Measurements from ENCODE around the gene SLC35C1.
A peak's percentile ranks its signal among the peaks of the same experiment; 100 is the strongest.
"Not testable (repeated sequence)": the region's sequence is repeated elsewhere in the genome, so short reads cannot be mapped to it uniquely, and the experiment has no call there.

SLC35C1 gene

GRCh38 chr11:45786272-45786671 lies 18.7 kb upstream of the SLC35C1 start:
- DNase-seq, result no peak

DNA sequence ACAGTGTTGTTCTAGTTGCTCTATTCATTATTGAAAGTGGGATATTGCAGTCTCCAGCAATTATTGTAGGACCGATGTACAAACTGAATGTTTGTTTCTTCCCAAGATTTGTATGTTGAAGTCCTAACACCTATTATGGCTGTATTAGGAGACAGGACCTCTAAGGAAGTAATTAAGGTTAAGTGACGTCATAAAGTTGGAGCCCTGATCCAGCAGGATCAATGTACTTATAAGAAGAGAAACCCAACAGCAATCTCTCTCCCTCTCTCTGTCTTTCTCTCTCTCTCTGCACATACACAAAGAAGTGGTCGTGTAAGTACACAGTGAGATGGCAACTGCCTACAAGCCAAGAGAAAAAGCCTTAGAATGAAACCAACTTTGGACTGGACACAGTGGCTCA lies 16.1 kb upstream of the SLC35C1 start:
- no peak for DNase-seq

DNA sequence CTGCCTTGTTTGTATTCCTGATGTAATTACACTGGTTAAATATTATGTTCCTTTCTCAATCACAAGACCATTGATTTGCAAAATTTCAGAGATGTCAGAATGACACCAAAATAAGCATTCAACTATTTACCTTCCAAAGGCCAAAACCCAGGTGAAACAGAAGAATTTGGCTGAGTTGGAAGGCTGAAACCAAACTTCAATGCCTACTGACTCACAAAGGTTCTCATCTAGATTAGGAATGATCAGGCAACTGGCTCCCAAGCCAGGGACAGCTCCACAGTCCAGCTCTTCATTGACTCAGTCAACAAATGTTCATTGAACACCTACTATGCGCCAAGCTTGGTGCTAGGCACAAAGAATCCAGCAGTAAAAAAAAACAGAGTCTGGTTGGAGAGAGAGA lies 13.4 kb upstream of the SLC35C1 start:
- DNase-seq, result no peak

- DNase-seq, result no peak
Observed at GRCh38 chr11:45794169-45794568, 10.8 kb upstream of the SLC35C1 start.

- no peak for DNase-seq
Observed at GRCh38 chr11:45795379-45795778, 9.6 kb upstream of the SLC35C1 start.

DNA sequence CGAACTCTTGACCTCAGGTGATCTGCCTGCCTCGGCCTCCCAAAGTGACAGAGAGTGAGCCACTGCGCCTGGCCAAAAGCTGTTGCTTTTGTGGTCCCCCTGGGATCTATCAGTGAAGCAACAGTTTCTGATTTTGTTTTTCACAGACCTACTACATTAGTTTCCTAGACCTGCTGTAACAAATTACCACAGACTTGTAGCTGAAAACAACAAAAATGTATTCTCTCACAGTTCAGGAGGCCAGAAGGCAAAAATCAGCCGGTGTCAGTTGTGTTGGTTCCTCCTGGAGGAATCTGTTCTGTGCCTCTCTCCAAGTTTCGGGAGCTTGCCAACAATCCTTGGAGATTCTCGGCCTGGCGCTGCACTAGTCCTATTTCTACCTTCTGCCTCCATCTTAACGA lies 8.5 kb upstream of the SLC35C1 start:
- DNase-seq, result no peak

DNA sequence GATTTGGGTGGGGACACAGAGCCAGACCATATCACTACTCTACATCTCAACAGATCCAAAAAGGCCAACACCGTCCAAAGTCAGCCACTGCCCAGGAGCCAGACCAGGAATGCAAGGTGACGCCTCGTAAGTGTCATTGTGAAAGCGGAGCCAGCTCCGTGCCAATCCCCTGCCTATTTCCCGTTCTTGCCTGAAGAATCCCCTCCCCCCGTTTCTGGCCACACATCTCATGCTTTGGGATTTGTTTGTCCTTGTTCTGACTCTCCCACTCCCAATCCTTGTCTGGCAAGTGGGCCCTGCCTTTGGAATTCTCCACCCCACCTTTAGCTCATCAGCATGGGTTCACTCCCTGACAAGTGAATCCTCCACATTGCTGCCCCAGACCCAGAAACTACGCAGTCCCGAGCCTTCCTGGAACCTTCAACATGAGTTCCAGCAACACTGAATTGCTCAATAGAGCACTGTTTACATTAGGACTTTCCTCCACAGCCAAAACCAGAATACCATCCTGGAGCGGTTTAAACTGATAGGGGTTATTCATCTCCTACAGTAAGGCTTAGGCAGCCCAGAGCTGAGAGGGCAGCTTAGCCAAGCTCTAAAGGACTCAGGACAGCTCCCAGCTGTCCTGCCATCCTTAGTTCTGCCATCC lies 6.0 kb upstream of the SLC35C1 start:
- DNase-seq, result peak in 1 of 51 donors; percentile 64

- DNase-seq, result no peak
Observed at GRCh38 chr11:45799562-45799961, 5.4 kb upstream of the SLC35C1 start.

GRCh38 chr11:45800261-45800660 lies 4.7 kb upstream of the SLC35C1 start:
- DNase-seq, result no peak

- no peak for DNase-seq
Observed at GRCh38 chr11:45801723-45802315, 3.1 kb upstream of the SLC35C1 start.

GRCh38 chr11:45802531-45803317 lies 2.2 kb upstream of the SLC35C1 start:
- DNase-seq, result no peak

DNA sequence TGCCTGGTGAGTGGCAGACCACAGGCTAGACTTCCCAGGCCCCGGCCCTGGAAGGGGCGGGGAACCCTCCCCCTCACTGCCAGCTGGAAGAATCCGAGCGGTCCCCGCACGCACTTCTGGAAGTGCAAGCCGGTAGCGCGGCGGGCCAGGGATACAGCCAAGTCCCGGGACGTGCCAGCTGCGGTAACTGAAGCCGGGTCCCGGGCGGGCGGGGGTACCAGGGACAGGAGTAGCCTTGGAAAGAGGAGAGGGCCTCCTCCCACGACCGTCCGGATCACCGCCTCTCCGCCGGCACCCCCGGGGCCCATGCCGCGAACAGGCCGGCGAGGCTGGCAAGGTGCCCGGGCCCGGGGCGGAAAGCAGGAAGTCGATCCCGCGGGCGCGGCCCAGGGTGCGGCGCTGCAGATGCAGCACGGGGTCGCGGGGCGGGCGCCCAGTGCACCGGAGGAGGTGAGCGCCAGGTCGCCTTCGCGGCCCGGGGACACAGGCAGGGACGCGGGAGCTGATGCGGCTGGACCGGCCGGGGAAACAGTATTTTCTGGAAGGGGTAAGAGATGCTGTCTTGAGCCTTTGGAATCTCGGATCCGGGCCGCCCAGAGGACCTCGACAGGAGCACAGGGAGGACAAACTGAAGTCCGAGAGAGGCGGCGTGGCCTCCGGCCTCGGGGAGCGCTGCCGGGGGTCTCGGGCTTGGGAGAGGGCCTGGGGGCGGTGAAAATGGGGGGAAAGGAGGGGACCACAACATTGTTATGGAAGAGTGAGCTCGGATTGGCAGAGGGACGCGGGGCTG lies 783 bp upstream of the SLC35C1 start:
- DNase-seq, result peak in 48 of 51 donors; percentile 18 to 78 (median 44)

DNA sequence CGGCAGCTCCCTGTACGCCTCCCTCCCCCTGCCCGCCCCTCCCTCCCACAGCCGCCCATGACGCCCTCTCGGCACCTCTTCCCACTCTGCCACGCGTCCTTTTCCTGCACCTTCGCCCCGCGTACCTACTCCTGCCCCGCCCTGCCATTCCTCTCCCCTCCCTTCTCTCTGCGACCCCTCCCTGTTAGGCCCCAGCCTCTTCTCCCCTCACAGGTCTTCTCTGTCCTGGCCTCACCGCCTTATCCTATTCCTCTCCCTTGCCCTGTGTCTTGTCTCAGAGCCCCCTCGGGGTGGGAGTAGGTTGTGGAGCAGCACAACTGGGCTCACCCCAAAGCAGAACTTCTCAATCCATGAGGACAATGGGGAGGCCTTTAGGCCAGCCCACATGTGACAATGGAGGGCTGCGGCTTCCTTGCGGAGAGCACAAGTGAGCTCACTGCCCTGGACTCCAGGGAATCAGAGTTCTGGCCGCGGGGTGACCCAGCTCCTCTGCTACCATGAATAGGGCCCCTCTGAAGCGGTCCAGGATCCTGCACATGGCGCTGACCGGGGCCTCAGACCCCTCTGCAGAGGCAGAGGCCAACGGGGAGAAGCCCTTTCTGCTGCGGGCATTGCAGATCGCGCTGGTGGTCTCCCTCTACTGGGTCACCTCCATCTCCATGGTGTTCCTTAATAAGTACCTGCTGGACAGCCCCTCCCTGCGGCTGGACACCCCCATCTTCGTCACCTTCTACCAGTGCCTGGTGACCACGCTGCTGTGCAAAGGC lies 539 bp downstream of the SLC35C1 start:
- DNase-seq, result peak in 15 of 51 donors; percentile 5 to 66 (median 35)

DNA sequence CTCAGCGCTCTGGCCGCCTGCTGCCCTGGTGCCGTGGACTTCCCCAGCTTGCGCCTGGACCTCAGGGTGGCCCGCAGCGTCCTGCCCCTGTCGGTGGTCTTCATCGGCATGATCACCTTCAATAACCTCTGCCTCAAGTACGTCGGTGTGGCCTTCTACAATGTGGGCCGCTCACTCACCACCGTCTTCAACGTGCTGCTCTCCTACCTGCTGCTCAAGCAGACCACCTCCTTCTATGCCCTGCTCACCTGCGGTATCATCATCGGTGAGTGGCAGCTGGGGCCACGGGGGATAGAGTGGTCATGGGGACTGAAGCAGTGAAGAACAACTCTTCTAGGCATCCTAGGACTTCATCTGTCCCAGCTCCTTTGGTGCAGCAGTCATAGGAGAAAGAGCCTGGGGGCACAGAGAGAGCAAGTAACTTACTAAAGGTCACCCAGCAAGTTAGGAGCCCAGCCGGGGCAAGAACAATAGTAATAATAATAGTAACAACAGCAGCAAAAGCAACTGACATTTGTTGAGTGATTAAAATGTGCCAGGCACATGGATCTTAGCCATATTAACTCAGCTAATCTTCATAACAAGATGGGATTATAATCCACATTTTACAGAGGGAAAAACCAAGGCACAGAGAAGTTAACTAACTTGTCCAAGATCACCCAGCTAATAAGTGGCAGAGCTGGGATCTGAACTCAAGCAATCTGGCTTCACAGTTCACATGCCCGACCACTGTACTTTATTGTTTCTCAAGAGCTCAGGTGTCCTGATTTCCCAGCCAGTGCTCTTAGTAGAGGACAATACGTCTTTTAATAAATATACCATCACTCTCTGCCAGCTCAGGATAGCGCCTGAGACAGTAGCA lies 1.4 kb downstream of the SLC35C1 start:
- DNase-seq, result no peak

DNA sequence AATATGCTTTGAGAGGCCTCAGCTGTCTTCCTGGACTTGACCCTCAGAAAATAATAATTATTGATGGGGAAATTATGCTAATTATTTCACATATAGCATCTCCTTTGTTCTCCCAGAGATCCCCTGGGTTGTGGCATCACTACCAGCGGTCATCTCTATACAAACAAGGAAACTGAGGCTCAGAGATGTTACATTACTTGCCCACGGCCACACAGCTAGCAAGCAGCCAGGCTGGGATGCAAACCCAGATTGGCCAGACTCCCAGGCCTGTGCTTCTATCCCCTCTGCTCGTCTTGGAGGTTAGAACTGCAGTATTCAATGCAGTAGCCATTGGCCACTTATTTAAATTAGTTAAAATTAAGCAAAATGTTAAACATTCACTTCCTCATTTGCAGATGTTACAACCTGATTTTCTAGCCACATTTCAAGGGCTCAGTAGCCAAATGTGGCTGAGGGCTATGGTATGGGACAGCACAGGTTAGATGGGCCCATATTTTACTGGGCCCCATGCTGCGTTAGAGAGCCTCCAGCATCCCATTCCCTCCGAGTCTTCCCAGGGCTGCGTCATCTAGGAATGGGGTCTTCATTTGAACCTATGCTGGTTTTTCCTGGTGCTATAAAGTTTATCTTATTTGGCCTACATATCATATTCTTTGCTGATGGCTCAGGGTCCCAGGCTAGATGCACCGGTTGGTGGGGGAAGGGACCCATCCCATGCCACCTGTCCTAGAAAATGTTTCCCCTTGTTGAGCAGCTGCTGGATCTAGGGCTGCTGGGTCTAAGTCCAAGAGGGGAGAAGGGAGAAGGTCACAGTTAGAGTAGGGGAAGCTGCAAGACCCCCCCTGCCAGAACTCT lies 2.2 kb downstream of the SLC35C1 start:
- no peak for DNase-seq

DNA sequence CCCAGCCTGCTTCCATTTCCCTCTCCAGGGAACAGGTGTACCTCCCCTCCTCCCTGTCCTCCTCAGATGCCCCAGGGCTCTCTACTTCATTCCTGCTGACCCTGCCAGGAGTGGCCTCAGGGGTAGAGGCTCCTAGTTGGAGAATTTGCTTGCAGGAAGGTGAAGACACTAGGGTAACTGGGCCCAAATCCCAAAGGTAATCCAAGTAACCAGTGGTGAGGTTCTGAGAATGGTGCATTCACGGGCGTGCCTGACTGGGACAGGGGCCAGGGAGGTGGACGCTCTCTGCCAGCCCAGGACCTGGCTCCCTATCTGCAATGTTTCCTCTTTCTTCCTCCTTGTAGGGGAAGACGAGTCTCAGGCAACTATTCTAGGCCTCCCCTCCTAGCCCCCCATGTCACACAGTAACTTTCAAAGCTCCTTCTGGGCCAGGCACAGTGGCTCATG lies 2.9 kb downstream of the SLC35C1 start:
- DNase-seq, result no peak

- DNase-seq, result not testable (repeated sequence)
Observed at GRCh38 chr11:45808427-45808826, 3.5 kb downstream of the SLC35C1 start.

DNA sequence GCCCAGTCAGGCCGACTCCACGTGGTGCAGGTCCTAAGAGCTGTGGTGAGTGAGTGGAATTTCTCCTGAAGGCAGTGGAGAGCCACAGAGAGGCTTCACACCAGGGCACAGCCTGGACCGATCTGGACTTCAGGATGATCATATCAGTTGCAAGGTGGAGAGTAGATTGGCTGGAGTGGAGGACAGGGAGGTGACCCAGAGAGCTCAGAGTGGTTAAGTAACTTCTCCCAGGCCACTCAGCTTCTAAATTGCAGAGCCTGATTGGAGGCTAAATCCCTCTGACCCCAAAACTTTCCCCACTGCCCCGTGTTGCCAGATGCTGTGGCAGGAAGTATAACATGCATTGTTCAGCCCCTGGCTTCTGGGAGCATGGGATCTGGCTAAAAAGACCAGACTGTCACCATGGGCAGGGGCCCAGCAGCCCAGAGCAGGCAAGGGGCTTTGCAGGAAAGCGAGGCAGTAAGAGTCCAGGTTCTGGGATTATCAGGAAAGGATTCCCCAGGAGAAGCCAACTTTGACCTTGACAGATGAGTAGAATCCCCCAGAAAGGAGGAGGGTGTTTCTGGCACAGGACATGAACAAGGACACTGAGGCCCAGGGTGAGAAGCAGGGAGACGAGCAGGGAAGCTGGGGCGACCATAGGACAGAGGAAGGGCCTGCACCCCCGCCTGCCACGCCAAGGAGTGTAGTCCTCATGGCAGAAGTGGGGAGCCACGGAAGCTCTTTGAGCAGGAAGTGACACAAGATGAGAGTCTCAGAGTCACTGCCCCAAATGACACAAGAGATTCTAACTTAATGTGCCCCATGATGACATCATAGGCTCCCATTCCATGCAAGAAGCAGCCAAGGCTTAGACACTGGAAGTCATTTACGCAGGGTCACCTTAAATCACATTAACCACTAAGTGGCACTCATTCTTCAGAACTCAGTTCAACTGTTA lies 4.8 kb downstream of the SLC35C1 start:
- DNase-seq, result no peak
